ENCODE measurements around the gene IL22RA1. TPM values are rescaled to one million over a fixed set of nuclear protein-coding genes. Genes with fewer than 3 reads are reported as not detected.

IL22RA1 gene
- total RNA-seq, 1 experiment from 2014 or later: 1.2 TPM

DNA sequence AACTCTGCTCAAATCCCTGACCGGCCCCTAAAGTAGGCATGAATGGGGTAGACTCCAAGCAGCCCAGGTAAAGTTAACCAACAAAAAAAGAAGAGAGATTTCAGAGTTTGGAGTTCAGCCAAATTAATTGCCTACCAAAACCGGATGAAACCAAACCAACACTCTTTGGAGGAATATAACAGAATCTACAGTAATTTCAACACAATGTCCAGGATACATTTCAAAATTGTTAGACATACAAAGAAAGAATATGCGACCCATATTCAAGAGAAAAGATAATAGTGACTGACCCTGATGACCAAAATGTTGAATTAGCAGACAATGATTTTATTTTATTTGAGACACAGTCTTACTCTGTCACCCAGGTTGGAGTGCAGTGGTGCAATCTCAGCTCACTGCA is 12.6 kb downstream of the IL22RA1 start:
- H3K27me3 ChIP-seq (ENCODE audit: low read length): no peaks in the 10 kb centered on the region
- no peak overlapping the region for H3K4me3 ChIP-seq (ENCODE audit: low read length)
- H3K4me1 ChIP-seq (ENCODE audit: insufficient read depth, low read length): no peaks in the 10 kb centered on the region
- no peaks in the 10 kb centered on the region for H3K79me2 ChIP-seq (ENCODE audit: low read length)
- H3K9me3 ChIP-seq (ENCODE audit: low read length): no peaks in the 10 kb centered on the region
- no peaks in the 10 kb centered on the region for H3F3A ChIP-seq (ENCODE audit: low read length, unreplicated experiment)
- ChIA-PET CTCF (no interaction called here), POLR2A (ENCODE audit: unreplicated experiment) (no interaction called here)
- BruUV-seq (replicated peaks): no TSS peak
- intact Hi-C loops (cut with micrococcal nuclease): no loop called here
- no peak for ATAC-seq
- TF ChIP-seq, protein P1, sequence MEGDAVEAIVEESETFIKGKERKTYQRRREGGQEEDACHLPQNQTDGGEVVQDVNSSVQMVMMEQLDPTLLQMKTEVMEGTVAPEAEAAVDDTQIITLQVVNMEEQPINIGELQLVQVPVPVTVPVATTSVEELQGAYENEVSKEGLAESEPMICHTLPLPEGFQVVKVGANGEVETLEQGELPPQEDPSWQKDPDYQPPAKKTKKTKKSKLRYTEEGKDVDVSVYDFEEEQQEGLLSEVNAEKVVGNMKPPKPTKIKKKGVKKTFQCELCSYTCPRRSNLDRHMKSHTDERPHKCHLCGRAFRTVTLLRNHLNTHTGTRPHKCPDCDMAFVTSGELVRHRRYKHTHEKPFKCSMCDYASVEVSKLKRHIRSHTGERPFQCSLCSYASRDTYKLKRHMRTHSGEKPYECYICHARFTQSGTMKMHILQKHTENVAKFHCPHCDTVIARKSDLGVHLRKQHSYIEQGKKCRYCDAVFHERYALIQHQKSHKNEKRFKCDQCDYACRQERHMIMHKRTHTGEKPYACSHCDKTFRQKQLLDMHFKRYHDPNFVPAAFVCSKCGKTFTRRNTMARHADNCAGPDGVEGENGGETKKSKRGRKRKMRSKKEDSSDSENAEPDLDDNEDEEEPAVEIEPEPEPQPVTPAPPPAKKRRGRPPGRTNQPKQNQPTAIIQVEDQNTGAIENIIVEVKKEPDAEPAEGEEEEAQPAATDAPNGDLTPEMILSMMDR (conservative IDR thresholded peaks at IDR 0.05; ENCODE audit: low read depth, low read length): no peak
- TF ChIP-seq EZH2phosphoT487 (IDR thresholded peaks at IDR 0.05; ENCODE audit: borderline replicate concordance, low read length) (no peak), EZH2 (IDR thresholded peaks at IDR 0.05; ENCODE audit: low read length, unreplicated experiment) (no peak)
- H3K36me3 ChIP-seq (ENCODE audit: low read depth, low read length): no peaks in the 10 kb centered on the region; the same call in 1 of the 2 replicates
- H4K20me1 ChIP-seq (ENCODE audit: low read length): no peaks in the 10 kb centered on the region
- DNase-seq: no peak
- H3K9ac ChIP-seq (ENCODE audit: low read length): no peak overlapping the region
- no peak overlapping the region for H3K4me2 ChIP-seq (ENCODE audit: low read length)
- H3K9me2 ChIP-seq (replicated peaks; ENCODE audit: low read length): no peaks in the 10 kb centered on the region
- H3K27ac ChIP-seq (ENCODE audit: low read length): no peak overlapping the region
- H2AFZ ChIP-seq (ENCODE audit: low read length): no peak overlapping the region

DNA sequence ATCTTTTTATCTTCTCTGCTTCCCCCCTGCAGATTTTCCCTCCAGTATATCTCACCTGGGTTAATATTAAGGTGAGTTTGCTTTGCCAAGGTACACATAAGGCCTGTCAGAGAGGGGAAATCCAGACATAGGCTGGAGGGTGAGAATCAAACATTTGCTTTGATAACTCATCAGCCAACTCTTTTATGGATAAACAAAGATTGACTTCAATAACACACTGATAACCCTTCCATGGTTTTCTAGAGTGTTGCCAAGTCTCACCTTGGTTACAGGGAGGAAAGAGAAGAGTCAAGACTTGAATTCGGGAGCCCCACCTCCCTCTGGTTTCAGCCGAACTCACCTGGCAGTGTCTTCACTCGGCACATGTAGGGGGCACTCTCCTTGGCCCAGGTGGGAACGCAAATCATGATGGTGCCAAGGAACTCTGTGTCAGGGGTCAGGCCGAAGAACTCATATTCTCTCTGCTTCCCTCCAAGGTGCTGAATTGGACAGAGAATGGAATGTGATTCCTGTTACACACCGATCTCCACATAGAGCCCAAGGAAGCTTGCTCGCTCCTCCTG is 15.1 kb downstream of the IL22RA1 start:
- Histone ChIP-seq H3F3A (ENCODE audit: low read length, unreplicated experiment) (no peaks in the 10 kb centered on the region), H3K9ac (ENCODE audit: low read length) (no peak overlapping the region), H3K27ac (ENCODE audit: low read length) (no peak overlapping the region), H3K4me1 (ENCODE audit: insufficient read depth, low read length) (no peaks in the 10 kb centered on the region), H2AFZ (ENCODE audit: low read length) (no peak overlapping the region), H3K79me2 (ENCODE audit: low read length) (no peaks in the 10 kb centered on the region), H3K27me3 (ENCODE audit: low read length) (no peaks in the 10 kb centered on the region), H3K9me2 (replicated peaks; ENCODE audit: low read length) (no peaks in the 10 kb centered on the region), H4K20me1 (ENCODE audit: low read length) (no peaks in the 10 kb centered on the region), H3K4me3 (ENCODE audit: low read length) (no peak overlapping the region), H3K4me2 (ENCODE audit: low read length) (no peak overlapping the region), H3K9me3 (ENCODE audit: low read length) (no peaks in the 10 kb centered on the region), H3K36me3 (ENCODE audit: low read depth, low read length) (no peaks in the 10 kb centered on the region; the same call in 1 of the 2 replicates)
- intact Hi-C loops (cut with micrococcal nuclease): no loop called here
- no TSS peak for BruUV-seq (replicated peaks)
- no peak for TF ChIP-seq EZH2 (IDR thresholded peaks at IDR 0.05; ENCODE audit: low read length, unreplicated experiment)
- TF ChIP-seq, protein P1 (conservative IDR thresholded peaks at IDR 0.05; ENCODE audit: low read depth, low read length): no peak
- TF ChIP-seq EZH2phosphoT487 (IDR thresholded peaks at IDR 0.05; ENCODE audit: borderline replicate concordance, low read length): no peak
- no peak for ATAC-seq
- ChIA-PET POLR2A (ENCODE audit: unreplicated experiment) (no interaction called here), CTCF (interaction anchor here (0.6 kb wide), 1 partner anchor 57 kb away, joined by 5 read pairs; no protein-coding TSS in a partner anchor)
- DNase-seq: no peak

DNA sequence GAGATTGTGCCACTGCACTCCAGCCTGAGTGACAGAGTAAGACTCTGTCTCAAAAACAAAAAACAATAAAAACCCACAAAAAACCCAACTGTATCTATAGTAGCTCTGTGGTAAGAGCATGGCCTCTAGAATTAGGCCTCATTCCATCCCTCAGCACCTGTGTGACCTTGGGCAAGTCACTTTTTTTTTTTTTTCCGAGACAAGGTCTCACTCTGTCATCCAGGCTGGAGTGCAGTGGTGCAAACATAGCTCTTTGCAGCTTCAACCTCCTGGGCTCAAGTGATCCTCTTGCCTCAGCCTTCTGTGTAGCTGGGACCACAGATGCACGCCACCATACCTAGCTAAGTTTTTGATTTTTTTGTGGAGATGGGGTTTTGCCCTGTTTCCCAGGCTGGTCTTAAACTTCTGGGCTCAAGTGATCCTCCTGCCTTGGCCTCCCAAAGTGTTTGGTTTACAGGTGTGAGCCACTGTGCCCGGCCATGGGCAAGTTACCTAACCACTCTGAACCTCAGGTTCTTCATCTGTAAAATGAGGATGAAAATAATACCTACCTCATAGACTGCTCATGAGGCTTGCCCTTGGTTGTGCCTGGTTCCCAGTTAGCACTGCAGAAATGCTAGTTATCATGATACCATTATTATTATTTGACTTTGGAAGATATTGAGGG is 15.7 kb downstream of the IL22RA1 start:
- H3K4me2 ChIP-seq (ENCODE audit: low read length): no peak overlapping the region
- H3K27me3 ChIP-seq (ENCODE audit: low read length): no peaks in the 10 kb centered on the region
- TF ChIP-seq, protein P1 (conservative IDR thresholded peaks at IDR 0.05; ENCODE audit: low read depth, low read length): no peak
- no peak for TF ChIP-seq EZH2 (IDR thresholded peaks at IDR 0.05; ENCODE audit: low read length, unreplicated experiment)
- no peak for TF ChIP-seq EZH2phosphoT487 (IDR thresholded peaks at IDR 0.05; ENCODE audit: borderline replicate concordance, low read length)
- POLR2A ChIA-PET (ENCODE audit: unreplicated experiment): no interaction called here
- CTCF ChIA-PET: interaction anchor here (0.6 kb wide), 1 partner anchor 56 kb away, joined by 5 read pairs; no protein-coding TSS in a partner anchor
- H3K9me3 ChIP-seq (ENCODE audit: low read length): no peaks in the 10 kb centered on the region
- H3K9me2 ChIP-seq (replicated peaks; ENCODE audit: low read length): no peaks in the 10 kb centered on the region
- H3K27ac ChIP-seq (ENCODE audit: low read length): no peak overlapping the region
- no peaks in the 10 kb centered on the region for H3K4me1 ChIP-seq (ENCODE audit: insufficient read depth, low read length)
- no peak overlapping the region for H2AFZ ChIP-seq (ENCODE audit: low read length)
- DNase-seq (no peak), ATAC-seq (no peak)
- no peaks in the 10 kb centered on the region; the same call in 1 of the 2 replicates for H3K36me3 ChIP-seq (ENCODE audit: low read depth, low read length)
- H3K9ac ChIP-seq (ENCODE audit: low read length): no peak overlapping the region
- H3K4me3 ChIP-seq (ENCODE audit: low read length): no peak overlapping the region
- intact Hi-C loops (cut with micrococcal nuclease): no loop called here
- no peaks in the 10 kb centered on the region for H4K20me1 ChIP-seq (ENCODE audit: low read length)
- no TSS peak for BruUV-seq (replicated peaks)
- H3F3A ChIP-seq (ENCODE audit: low read length, unreplicated experiment): no peaks in the 10 kb centered on the region
- no peaks in the 10 kb centered on the region for H3K79me2 ChIP-seq (ENCODE audit: low read length)

Data from PC-3 (cell line).